PC-9 (cell line): ENCODE results near the gene DUSP14. TPM values are rescaled to one million over a fixed set of nuclear protein-coding genes. Genes with fewer than 3 reads are reported as not detected.
"Not testable (repeated sequence)": the region's sequence is repeated elsewhere in the genome, so short reads cannot be mapped to it uniquely, and the experiment has no call there.

ENCODE experiments used
- BruUV-seq: library from RNA; stranded (reverse); fragments of 400-500 nt; replicated peaks from 2 replicates; lab custom pipeline; 2021; lab: Mats Ljungman, UMichigan
- CTCF ChIA-PET: fragments of 300-600 bp; sonication (Branson Sonifier 250); formaldehyde crosslinking; loops from one replicate; lab custom pipeline; 2022; ENCODE audit warnings: antibody characterized with exemption; lab: Charles Lee
- POLR2A ChIA-PET: fragments of 300-600 bp; sonication (Branson Sonifier 250); formaldehyde crosslinking; loops from one replicate; lab custom pipeline; 2022; ENCODE audit warnings: antibody characterized with exemption; ENCODE audit not compliant: unreplicated experiment; lab: Charles Lee
- DNase-seq, 2 experiments: peaks; one replicate each; pipeline versions ENCODE4 v3.0.0 to v3.0.0-alpha.2; 2015 to 2022; ENCODE audit warnings: mixed read lengths in 1 of 2
- H2AFZ ChIP-seq: fragments of 200-600 bp; sonication (generic); 2 replicates; pipeline ENCODE4 v1.8.1; 2017; ENCODE audit warnings: antibody characterized with exemption
- H3F3A ChIP-seq: fragments of 200-600 bp; sonication (generic); 2 replicates; pipeline ENCODE4 v1.8.1; 2017; ENCODE audit warnings: antibody characterized with exemption, mild to moderate bottlenecking, low read depth; ENCODE audit not compliant: insufficient read depth
- H3K27ac ChIP-seq: fragments of 200-600 bp; sonication (generic); 2 replicates; pipeline ENCODE4 v1.6.1; 2016; ENCODE audit warnings: mixed run types
- H3K27me3 ChIP-seq: fragments of 200-600 bp; sonication (generic); 2 replicates; pipeline ENCODE4 v1.6.1; 2016; ENCODE audit warnings: low read depth, mixed run types; ENCODE audit not compliant: insufficient read depth
- H3K36me3 ChIP-seq: fragments of 200-600 bp; sonication (generic); 2 replicates; pipeline ENCODE4 v1.6.1; 2016; ENCODE audit warnings: low read depth, mixed run types
- H3K4me1 ChIP-seq: fragments of 200-600 bp; sonication (generic); replicated peaks from 2 replicates; pipeline ENCODE4 v1.6.1; 2016; ENCODE audit warnings: mixed run types; ENCODE audit not compliant: insufficient read depth
- H3K4me2 ChIP-seq: fragments of 200-600 bp; sonication (generic); 2 replicates; pipeline ENCODE4 v1.6.1; 2017; ENCODE audit warnings: mixed run types
- H3K4me3 ChIP-seq: fragments of 200-600 bp; sonication (generic); 2 replicates; pipeline ENCODE4 v1.6.1; 2016; ENCODE audit warnings: mixed run types
- H3K79me2 ChIP-seq: fragments of 200-600 bp; sonication (generic); 2 replicates; pipeline ENCODE4 v1.6.1; 2017; ENCODE audit warnings: low read depth, mixed run types
- H3K9me2 ChIP-seq: fragments of 200-600 bp; sonication (generic); 2 replicates; pipeline ENCODE4 v1.8.1; 2017; ENCODE audit warnings: mild to moderate bottlenecking; ENCODE audit not compliant: insufficient read depth
- H3K9me3 ChIP-seq: fragments of 200-600 bp; sonication (generic); 2 replicates; pipeline ENCODE4 v1.8.1; 2016; ENCODE audit warnings: low read depth; ENCODE audit not compliant: insufficient read depth
- H4K20me1 ChIP-seq: fragments of 200-600 bp; sonication (generic); 2 replicates; pipeline ENCODE4 v1.8.1; 2017; ENCODE audit not compliant: insufficient read depth
- EZH2 ChIP-seq: fragments of 200-600 bp; sonication (generic); IDR thresholded peaks from 2 replicates; pipeline ENCODE4 v1.8.0; 2017; ENCODE audit warnings: antibody characterized with exemption, low read depth
- intact Hi-C: fragments of 100-400 bp; cut with micrococcal nuclease; formaldehyde crosslinking; loops from one replicate; pipeline ENCODE4 v1.10.0; 2022; ENCODE audit not compliant: unreplicated experiment
- total RNA-seq: library from RNA; stranded (reverse); gene quantifications from 2 replicates; pipeline ENCODE4 v1.2.3, GENCODE V29; 2021
- TF ChIP-seq, protein P1 (sequence below): fragments of 200-600 bp; sonication (generic); conservative IDR thresholded peaks from 2 replicates; pipeline ENCODE4 v1.6.1; 2017; ENCODE audit warnings: mixed run types, antibody characterized with exemption, mild to moderate bottlenecking, moderate library complexity

Gene DUSP14
- total RNA-seq, 1 experiment from 2014 or later, result 23.3 TPM

DNA sequence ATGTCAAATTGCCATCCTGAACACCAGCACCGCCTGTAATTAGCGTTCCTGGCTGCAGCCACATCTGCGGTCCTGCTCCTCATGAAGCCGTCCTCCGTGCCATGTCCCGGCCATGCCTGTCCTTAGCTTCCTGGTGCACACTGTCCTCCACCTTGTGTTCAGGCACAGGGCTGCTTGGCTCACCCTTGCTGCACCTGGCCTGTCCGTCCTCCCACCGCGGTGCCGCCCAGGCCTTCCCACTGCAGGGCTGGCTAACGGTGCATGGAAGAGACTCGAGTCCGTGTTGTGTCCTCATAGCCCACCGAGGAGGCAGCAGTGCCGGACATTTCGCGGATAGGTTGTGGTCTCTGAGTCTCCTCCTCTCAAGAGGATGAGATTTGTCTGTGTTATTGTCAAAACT, 20.4 kb downstream of the DUSP14 start:
- Histone ChIP-seq H3K9me3 (no peaks in the 10 kb centered on the region), H3K36me3 (peaks cover 8% of the 10 kb centered on the region), H3K27me3 (no peaks in the 10 kb centered on the region), H3K79me2 (peaks cover 31% of the 10 kb centered on the region), H2AFZ (no peak overlapping the region), H3K27ac (no peak overlapping the region), H3K4me1 (no peaks in the 10 kb centered on the region), H4K20me1 (peaks cover 34% of the 10 kb centered on the region), H3F3A (peaks cover 17% of the 10 kb centered on the region; the same call in 1 of the 2 replicates), H3K4me2 (no peak overlapping the region), H3K9me2 (no peaks in the 10 kb centered on the region), H3K4me3 (no peak overlapping the region)
- no peak for DNase-seq
- intact Hi-C loops, result no loop called here
- ChIA-PET CTCF (no interaction called here), POLR2A (no interaction called here)
- TF ChIP-seq, protein P1, sequence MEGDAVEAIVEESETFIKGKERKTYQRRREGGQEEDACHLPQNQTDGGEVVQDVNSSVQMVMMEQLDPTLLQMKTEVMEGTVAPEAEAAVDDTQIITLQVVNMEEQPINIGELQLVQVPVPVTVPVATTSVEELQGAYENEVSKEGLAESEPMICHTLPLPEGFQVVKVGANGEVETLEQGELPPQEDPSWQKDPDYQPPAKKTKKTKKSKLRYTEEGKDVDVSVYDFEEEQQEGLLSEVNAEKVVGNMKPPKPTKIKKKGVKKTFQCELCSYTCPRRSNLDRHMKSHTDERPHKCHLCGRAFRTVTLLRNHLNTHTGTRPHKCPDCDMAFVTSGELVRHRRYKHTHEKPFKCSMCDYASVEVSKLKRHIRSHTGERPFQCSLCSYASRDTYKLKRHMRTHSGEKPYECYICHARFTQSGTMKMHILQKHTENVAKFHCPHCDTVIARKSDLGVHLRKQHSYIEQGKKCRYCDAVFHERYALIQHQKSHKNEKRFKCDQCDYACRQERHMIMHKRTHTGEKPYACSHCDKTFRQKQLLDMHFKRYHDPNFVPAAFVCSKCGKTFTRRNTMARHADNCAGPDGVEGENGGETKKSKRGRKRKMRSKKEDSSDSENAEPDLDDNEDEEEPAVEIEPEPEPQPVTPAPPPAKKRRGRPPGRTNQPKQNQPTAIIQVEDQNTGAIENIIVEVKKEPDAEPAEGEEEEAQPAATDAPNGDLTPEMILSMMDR, result no peak
- TF ChIP-seq EZH2, result no peak
- no TSS peak for BruUV-seq

DNA sequence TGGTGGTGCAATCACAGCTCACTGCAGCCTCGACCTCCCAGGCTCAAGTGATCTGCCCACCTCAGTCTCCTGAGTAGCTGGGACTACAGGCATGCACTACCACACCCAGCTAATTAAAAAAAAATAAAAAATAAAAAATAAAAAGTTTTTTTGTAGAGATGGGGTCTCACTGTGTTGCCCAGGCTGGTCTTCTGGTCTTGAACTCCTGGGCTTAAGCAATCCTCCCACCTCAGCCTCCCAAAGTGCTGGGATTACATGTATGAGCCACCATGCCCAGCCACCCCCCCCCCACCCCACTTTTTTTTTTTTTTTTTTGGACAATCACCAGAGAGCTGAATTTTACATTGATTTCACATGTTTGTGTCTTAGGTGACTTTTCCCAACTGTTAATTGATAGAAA, 22.0 kb downstream of the DUSP14 start:
- H3K4me2 ChIP-seq, H3K36me3 ChIP-seq, DNase-seq, intact Hi-C loops, H3K9me3 ChIP-seq, H3K27ac ChIP-seq, H3K9me2 ChIP-seq, H3K4me1 ChIP-seq, H3K4me3 ChIP-seq, H2AFZ ChIP-seq, H3K27me3 ChIP-seq, BruUV-seq: not testable (repeated sequence)
- ChIA-PET POLR2A (interaction anchor here (0.6 kb wide), 1 partner anchor 137 kb away, joined by 4 read pairs; no protein-coding TSS in a partner anchor), CTCF (interaction anchor here (0.6 to 0.9 kb wide), 2 partner anchors 9 to 74 kb away, joined by 7 read pairs; no protein-coding TSS in a partner anchor)
- Histone ChIP-seq H4K20me1 (peaks cover 29% of the 10 kb centered on the region), H3F3A (peaks cover 17% of the 10 kb centered on the region), H3K79me2 (peaks cover 17% of the 10 kb centered on the region)

DNA sequence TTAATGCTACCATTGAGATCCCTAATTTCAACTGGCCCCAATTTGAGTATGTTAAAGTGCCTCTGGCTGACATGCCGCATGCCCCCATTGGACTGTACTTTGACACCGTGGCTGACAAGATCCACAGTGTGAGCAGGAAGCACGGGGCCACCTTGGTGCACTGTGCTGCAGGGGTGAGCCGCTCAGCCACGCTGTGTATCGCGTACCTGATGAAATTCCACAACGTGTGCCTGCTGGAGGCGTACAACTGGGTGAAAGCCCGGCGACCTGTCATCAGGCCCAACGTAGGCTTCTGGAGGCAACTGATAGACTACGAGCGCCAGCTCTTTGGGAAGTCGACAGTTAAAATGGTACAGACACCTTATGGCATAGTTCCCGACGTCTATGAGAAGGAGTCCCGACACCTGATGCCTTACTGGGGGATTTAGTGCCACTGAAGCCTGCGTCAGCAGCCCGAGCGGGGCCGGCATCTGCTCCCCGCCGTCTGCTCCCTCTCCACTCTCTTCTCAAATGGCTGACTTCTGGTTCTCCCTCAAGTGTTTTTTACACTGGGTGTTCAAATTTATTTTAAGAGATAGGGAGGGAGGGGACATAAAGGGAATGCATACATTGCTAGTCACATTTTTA, 22.9 kb downstream of the DUSP14 start:
- H3K36me3 ChIP-seq, result peaks cover 8% of the 10 kb centered on the region
- no peaks in the 10 kb centered on the region for H3K9me2 ChIP-seq
- TSS peak; percentile 24 for BruUV-seq
- H3K4me1 ChIP-seq, result no peaks in the 10 kb centered on the region
- peaks cover 15% of the 10 kb centered on the region; the same call in 1 of the 2 replicates for H3K79me2 ChIP-seq
- no peaks in the 10 kb centered on the region for H3K27me3 ChIP-seq
- POLR2A ChIA-PET, result no interaction called here
- H3K27ac ChIP-seq, result no peak overlapping the region
- H2AFZ ChIP-seq, result no peak overlapping the region
- CTCF ChIA-PET, result no interaction called here
- H3K4me2 ChIP-seq, result no peak overlapping the region
- no peaks in the 10 kb centered on the region for H3K9me3 ChIP-seq
- peaks cover 17% of the 10 kb centered on the region for H3F3A ChIP-seq
- TF ChIP-seq, protein P1, result no peak
- TF ChIP-seq EZH2, result no peak
- no peak overlapping the region for H3K4me3 ChIP-seq
- peaks cover 29% of the 10 kb centered on the region for H4K20me1 ChIP-seq
- intact Hi-C loops, result no loop called here
- DNase-seq, result no peak
